ENCODE data around the gene BCL3.

BCL3 gene

DNA sequence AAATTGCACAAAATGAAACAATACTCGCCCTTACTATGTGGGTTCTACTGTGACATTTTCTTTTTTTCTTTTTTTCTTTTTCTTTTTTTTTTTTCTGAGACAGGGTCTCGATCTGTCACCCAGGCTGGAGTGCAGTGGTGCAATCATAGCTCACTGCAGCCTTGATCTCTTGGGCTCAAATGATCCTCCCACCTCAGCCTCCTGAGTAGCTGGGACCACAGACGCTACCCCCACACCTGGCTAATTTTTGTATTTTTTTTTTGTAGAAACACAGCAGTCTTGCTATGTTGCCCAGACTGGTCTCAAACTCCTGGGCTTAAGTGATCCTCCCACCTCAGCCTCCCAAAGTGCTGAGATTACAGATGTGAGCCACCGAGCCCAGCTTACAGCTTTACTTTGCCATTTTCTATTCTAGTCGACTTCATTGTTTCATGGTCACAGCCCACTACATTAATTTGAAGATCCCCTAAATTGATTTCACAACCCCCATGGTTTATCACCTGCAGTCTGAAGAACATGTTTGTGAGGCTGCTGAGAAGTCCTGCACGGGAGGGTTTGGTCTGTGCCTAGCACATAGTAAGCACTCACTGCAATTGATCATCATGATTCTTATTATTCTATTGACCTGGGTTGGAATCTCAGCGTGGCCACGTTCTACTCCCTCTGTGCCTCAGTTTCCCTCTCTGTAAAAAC is 3.8 kb downstream of the BCL3 start:
- Histone ChIP-seq H3K27ac (no peak overlapping the region), H3K9me3 (ENCODE audit: severe bottlenecking) (no peaks in the 10 kb centered on the region), H3K27me3 (ENCODE audit: insufficient read depth, low read depth, severe bottlenecking) (no peaks in the 10 kb centered on the region), H3K4me3 (ENCODE audit: low read depth, low read length) (no peak overlapping the region), H3K36me3 (peaks cover 5% of the 10 kb centered on the region)
- TF ChIP-seq, protein P1, sequence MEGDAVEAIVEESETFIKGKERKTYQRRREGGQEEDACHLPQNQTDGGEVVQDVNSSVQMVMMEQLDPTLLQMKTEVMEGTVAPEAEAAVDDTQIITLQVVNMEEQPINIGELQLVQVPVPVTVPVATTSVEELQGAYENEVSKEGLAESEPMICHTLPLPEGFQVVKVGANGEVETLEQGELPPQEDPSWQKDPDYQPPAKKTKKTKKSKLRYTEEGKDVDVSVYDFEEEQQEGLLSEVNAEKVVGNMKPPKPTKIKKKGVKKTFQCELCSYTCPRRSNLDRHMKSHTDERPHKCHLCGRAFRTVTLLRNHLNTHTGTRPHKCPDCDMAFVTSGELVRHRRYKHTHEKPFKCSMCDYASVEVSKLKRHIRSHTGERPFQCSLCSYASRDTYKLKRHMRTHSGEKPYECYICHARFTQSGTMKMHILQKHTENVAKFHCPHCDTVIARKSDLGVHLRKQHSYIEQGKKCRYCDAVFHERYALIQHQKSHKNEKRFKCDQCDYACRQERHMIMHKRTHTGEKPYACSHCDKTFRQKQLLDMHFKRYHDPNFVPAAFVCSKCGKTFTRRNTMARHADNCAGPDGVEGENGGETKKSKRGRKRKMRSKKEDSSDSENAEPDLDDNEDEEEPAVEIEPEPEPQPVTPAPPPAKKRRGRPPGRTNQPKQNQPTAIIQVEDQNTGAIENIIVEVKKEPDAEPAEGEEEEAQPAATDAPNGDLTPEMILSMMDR (IDR thresholded peaks at IDR 0.05; ENCODE audit: low read depth, low read length), result no peak
- DNase-seq, result no peak

DNA sequence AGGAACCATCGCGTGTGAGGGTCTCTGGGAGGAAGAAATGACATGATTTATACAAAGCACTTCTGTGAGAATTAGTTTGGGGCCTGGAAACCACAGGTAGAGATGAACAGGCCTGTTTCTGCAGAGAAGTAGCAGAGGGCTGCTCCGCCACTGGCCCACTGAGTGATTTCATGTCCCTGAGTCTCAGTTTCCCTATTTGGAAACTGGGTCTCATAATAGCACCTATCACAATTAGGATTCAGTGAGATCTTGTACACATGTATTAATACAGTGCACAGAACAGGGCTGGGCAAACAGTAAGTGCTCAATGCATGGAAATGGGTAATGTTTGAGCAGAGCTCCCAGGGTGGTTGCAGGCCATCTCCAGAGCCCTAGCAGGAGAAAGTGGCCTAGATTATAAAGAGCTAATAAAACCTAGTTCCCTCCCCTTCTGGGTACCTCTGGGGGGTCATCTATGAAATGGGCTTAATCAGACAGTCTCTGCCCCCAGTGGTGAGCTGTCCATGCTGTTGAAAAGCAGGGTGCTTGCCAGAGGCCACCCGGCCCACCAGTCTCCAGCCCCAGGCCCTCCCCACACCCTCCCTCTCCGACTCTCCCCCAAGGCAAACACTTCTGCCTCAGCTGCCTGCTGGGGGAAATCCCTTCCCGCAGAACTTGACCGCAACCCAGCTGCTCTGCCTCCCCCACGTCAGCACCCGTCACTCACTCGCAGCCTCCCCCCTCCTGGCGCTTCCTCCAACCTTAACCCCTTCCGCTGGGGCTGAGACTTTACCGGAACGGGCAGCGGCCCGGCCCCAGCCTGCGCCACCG is 4.5 kb downstream of the BCL3 start:
- Histone ChIP-seq H3K27me3 (ENCODE audit: insufficient read depth, low read depth, severe bottlenecking) (no peaks in the 10 kb centered on the region), H3K36me3 (peaks cover 5% of the 10 kb centered on the region), H3K4me3 (ENCODE audit: low read depth, low read length) (peak overlapping the region; percentile 65), H3K27ac (peak overlapping the region; percentile 12; the same call in 1 of the 2 replicates), H3K9me3 (ENCODE audit: severe bottlenecking) (no peaks in the 10 kb centered on the region)
- peak; percentile 89 for DNase-seq
- TF ChIP-seq, protein P1 (IDR thresholded peaks at IDR 0.05; ENCODE audit: low read depth, low read length), result no peak

DNA sequence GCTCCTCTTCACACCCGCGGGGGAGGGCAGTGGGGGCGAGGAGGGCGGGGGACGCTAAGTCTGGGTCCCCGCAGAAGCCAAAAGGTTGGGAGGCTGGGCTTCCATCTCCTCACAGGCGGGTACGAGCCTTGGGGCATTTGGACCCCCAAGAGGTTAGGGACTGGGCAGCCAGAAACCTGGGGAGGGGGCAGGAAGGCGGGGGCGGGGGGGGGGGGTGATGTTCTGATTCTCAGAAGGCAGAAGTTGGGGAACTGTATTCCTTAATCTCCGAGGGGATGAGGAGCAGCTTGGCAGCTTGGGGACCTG is 5.1 kb downstream of the BCL3 start:
- Histone ChIP-seq H3K27ac (peak overlapping the region; percentile 81), H3K9me3 (ENCODE audit: severe bottlenecking) (no peaks in the 10 kb centered on the region), H3K36me3 (peaks cover 5% of the 10 kb centered on the region), H3K4me3 (ENCODE audit: low read depth, low read length) (peak overlapping the region; percentile 65), H3K27me3 (ENCODE audit: insufficient read depth, low read depth, severe bottlenecking) (no peaks in the 10 kb centered on the region)
- TF ChIP-seq, protein P1 (IDR thresholded peaks at IDR 0.05; ENCODE audit: low read depth, low read length), result no peak
- DNase-seq, result no peak

DNA sequence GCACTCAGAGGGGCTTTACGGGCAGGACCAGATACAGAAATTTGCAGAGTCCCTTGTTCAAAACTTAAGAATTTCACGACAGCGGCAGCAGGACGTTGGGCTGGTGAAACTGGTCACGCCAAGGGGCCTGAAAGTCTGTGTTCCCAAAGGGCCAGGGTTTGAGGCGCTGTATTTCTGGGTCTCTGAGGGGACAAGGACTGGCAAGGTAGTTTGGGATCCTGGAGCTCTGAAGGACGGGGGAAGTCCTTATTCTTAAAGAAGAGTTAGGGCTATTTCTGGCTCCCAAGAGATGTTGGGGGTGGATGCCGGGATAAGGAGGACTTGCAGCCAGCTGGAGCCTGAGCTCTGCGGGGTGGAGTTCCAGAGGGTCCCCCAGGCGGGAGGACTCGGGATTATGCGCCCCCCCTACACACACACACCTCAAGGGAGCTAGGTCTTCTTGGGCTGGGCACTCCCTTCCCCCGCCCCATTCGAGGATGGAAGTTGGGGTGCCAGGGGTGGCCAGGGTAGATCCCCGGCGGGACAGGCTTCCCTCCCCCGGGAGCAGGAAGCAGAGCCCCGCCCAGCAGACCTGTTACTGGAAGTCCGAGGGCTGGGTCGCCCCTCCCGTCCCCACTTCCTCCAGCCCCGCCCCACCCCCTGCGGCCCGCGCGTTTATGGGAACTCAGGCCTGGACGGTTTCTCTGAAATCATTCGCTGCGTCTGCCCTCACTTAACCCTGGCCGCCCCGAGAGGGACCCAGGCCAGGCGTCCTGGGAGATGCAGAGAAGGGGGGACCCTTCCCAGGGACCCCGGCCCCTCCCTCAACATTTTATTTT is 5.6 kb downstream of the BCL3 start:
- H3K27me3 ChIP-seq (ENCODE audit: insufficient read depth, low read depth, severe bottlenecking), result no peaks in the 10 kb centered on the region
- peak; percentile 88 for DNase-seq
- no peaks in the 10 kb centered on the region for H3K9me3 ChIP-seq (ENCODE audit: severe bottlenecking)
- TF ChIP-seq, protein P1 (IDR thresholded peaks at IDR 0.05; ENCODE audit: low read depth, low read length), result no peak
- peaks cover 5% of the 10 kb centered on the region for H3K36me3 ChIP-seq
- H3K27ac ChIP-seq, result peak overlapping the region; percentile 81
- peak overlapping the region; percentile 65 for H3K4me3 ChIP-seq (ENCODE audit: low read depth, low read length)

DNA sequence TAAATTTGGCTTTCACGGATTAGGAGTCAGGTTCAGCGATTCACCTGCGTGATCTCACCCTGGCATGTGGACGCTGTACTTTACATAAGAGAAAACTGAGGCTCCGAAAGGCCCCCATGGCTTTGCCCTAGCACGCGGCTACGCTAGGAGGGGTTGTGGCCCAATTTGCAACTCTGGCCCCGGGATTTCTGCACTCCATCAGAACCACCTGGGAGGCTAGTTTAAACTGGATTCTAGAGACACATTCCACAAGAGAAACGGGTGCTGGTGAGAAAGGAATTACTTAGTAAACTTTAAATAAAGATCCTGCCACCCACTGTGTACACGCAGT is 6.2 kb downstream of the BCL3 start:
- no peak for DNase-seq
- Histone ChIP-seq H3K27me3 (ENCODE audit: insufficient read depth, low read depth, severe bottlenecking) (no peaks in the 10 kb centered on the region), H3K36me3 (peaks cover 5% of the 10 kb centered on the region), H3K27ac (peak overlapping the region; percentile 81), H3K9me3 (ENCODE audit: severe bottlenecking) (no peaks in the 10 kb centered on the region), H3K4me3 (ENCODE audit: low read depth, low read length) (peak overlapping the region; percentile 65)
- TF ChIP-seq, protein P1 (IDR thresholded peaks at IDR 0.05; ENCODE audit: low read depth, low read length), result no peak
